HG03439 (cell line): Measurements from ENCODE around the gene USP22.
"Not testable (repeated sequence)": the region's sequence is repeated elsewhere in the genome, so short reads cannot be mapped to it uniquely, and the experiment has no call there.

Source experiments
- ATAC-seq: cut with Tn5 transposase; IDR thresholded peaks from one replicate; pipeline ENCODE4 v1.9.1; 2021; ENCODE audit warnings: mild to moderate bottlenecking, moderate library complexity; ENCODE audit not compliant: unreplicated experiment

USP22 gene

DNA sequence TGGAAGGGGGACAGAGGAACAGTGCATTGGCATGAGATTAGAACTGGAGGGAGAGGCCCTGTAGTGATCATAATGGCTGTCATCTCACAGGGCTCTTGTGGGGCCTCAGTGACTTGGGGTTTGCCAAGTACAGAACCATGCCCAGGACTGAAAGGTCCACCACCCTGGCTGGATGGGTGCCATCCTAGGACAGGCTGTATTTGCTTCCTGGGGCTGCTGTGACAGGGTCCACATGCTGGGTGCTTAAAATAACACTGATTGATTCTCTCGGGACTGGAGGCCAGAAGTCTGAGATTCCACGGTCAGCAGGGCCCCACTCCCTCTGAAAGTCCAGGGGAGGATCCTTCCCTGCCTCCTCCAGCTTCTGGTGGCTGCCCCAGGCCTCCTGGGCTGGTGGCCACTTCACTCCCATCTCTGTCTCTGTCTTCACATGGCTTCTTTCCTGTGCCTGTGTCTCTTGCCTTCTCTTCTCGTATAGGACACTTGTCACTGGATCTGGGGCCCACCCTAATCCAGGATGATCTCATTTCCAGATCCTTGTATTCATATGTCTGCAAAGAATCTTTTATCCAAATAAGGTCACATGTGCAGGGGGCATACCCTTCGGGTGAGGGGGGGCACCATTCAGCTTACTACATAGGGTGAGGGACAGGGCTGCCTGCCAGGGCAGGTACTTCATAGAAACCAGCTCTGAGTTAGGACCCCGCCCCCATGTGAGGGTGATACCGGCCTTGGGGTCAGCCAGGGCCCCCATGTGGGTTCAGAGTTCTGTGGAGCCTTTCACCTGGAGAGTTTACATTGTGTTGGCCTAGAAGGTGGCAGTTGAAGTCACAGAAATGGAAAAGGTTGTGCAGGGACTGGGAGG lies 52.6 kb downstream of the USP22 start:
- ATAC-seq: no peak

DNA sequence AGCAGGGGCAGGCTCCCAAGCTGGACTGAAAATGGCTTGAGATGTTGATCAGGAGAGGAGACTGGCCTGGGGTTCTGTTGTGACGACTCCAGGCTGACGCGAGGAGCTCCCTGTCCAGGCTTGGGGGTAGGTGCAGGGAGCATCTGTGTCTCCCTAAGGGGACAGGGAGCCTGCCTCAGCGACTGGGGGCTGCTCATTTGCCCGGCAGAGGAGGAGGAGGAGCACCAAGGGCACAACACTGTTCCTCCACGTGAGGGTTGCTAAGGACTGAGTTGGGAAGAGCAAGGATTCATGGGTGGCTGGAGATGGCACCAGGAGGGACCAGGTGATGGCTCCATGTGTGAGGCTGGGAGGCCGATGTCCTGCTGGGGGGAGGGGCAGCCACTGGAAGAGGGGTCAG lies 53.3 kb downstream of the USP22 start:
- no peak for ATAC-seq

- no peak for ATAC-seq
Observed at GRCh38 chr17:20988896-20989295, 53.9 kb downstream of the USP22 start.

DNA sequence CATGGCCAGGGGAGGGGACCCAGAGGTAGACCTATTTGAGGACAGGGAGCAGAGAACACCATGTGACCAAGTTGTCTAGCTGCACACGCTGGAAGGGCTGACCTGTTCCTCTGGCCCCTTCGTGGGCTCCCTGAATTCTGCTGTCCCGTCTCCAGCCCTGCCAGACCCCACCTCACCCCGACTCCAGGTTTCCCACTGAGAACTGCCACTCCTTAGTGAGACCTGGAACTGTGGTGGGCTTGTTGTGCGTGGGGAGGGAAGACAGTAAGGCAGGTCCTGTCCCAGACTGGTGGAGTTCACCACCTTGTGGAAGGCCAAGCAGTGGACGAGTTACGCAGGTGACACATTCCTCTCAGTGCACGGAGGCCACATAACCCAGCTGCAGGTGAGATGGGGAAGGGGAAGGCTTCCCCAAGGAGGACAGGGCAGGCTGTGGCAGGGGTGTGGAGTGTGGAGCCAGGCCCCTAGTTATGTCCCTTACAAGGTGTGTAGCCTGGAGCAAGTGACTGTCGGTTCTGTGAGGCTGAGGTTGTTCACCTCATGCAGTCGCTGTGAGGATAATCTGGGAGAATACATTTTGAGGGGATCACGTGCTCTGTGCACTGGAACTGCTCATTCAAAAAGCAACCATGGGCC lies 54.7 kb downstream of the USP22 start:
- ATAC-seq: no peak

- ATAC-seq: no peak
Observed at GRCh38 chr17:20987511-20987910, 55.3 kb downstream of the USP22 start.

GRCh38 chr17:20986767-20987510 lies 55.9 kb downstream of the USP22 start:
- ATAC-seq: no peak

- ATAC-seq: no peak
Observed at GRCh38 chr17:20983359-20983637, 59.5 kb downstream of the USP22 start.

DNA sequence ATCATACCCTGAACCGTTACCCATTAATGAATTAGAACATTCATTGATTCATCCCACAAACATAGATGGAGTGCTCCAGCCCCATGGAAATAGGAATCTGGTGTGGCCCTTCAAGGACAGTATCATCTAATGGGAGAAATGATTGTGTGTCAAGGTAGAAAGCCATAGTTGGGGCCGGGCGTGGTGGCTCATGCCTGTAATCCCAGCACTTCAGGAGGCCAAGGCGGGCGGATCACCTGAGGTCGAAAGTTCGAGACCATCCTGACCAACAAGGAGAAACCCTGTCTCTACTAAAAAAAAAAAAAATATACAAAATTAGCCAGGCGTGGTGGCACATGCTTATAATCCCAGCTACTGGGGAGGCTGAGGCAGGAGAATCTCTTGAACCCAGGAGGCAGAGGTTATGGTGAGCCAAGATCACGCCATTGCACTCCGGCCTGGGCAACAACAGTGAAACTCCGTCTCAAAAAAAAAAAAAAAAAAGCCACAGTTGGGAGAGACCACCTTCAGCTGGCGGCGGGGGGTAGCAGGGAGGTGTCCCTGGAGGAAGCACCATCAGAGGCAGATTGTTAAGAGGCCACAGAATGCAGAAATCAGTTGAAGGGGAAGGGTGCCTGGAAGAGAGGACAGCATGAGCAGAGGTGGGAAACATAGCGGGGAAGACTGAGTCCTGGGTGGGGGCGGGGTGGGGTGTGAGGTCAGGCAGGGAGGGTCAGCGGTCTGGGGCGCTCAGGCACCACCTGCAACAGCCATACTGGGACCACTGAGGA lies 60.0 kb downstream of the USP22 start:
- ATAC-seq: no peak

GRCh38 chr17:20981046-20981920 lies 61.5 kb downstream of the USP22 start:
- no peak for ATAC-seq

DNA sequence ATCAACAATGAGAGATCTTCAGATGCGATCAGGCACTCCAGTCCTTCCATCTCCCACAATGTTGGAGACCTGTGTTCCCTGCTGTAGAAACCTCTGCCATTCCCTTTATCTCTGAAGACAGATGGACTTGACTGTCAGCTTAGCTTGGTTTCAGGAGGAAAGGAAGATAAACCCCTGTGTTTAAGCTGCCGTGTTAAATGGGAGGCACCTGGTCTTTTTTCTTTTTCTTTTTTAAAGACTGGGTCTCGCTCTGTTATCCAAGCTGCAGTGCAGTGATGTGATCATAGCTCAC lies 63.1 kb downstream of the USP22 start:
- no peak for ATAC-seq

DNA sequence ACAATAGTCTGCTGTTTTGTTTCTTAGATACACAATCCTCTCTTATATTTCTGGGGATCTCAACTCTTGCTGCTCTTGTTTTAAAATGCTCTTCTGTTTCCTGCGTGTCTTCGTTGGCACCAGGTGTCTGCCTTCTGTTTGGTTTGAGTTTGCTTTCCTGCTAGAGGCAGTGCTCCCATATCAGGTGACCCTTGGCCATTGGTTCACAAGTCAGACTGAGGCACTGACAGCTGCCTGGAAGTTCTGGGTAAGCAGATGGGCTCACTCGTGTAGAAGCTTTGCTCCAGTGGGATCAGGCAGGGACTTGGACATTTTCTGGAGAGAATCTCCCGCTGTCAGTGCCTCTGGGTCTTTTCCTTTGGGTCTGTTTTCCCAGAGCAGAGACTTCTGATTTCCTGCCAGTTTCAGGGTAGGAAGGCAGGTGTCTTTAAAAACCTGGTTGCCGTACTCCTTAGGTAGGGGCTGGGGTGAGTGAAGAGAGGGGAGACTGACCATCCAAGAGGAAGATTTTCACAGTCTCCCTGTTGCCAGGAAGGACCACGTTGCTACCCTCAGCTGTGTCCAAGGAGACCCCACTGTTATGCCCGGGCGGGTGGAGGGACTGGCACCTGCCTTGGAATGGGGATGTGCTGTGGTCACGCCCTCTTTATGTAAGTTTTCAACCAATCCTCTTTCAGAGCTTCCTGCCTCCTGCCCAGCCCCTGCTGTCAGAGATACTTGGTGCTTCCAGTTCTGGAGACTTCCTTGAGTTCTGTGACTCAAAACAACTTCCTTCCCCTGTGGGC lies 63.6 kb downstream of the USP22 start:
- not testable (repeated sequence) for ATAC-seq

DNA sequence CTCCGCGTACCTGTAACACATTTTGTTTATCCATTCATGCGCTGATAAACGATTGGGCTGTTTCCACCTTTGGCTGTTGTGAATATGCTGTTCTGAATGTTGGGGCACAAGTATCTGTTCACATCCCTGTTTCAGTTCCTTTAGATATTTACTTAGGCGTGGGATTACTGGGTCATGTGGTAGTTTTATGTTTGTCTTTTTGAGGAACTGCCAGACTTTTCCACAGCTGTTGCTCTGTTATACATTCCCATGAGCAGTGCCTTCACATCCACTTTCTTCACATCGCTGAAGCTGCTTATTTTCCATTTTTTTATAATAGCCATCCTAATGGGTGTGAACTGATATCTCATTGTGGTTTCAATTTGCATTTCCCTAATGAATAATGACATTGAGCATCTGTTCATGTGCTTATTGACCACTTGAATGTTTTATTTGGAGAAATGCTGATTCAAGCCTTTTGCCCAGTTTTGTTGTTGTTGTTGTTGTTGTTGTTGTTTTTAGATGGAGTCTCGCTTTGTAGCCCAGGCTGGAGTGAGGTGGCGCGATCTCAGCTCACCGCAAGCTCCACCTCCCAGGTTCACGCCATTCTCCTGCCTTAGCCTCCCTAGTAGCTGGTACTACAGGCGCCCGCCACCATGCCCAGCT lies 65.1 kb downstream of the USP22 start:
- not testable (repeated sequence) for ATAC-seq

DNA sequence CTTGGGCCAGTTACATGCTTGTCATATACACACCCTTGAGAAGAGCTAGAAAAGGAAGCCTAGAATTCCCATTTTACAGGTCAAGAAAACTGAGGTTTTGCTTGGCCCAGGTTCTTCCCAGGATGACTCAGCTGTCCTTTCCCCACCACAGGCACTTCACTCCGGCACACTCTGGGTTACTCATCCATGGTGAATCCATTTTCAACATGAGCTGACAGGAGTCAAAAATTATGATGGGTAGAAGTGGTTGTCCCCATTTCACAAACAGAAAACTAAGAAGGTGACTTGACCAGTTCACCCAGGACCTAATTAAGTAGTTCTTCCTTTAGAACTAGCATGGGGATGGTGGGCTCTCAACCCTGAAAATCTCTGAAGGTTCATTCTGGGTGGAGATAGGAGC lies 67.2 kb downstream of the USP22 start:
- ATAC-seq: no peak

- no peak for ATAC-seq
Observed at GRCh38 chr17:20970329-20970728, 72.5 kb downstream of the USP22 start.

- no peak for ATAC-seq
Observed at GRCh38 chr17:20968913-20969616, 73.7 kb downstream of the USP22 start.

DNA sequence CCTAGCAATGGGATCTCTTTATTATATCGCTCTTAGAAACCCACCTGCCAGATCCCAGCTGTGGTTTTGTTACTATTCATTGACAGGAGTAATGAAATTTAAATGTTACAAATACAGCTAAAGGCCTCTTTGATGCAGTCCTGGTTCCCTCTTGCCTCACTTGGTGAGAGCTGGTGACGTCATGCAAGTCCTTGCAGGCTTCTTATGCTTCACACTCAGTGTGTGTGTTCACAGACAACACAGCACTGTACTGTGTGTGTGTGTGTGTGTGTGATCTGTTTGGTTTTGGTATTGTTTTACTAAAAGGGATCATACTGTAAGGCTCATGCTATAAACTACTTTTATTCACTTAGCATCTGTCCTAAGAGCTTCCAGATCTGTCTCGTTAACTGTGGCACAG lies 75.0 kb downstream of the USP22 start:
- ATAC-seq: no peak

- no peak for ATAC-seq
Observed at GRCh38 chr17:20966870-20967269, 75.9 kb downstream of the USP22 start.

- ATAC-seq: no peak
Observed at GRCh38 chr17:20965492-20965891, 77.3 kb downstream of the USP22 start.

- no peak for ATAC-seq
Observed at GRCh38 chr17:20961586-20961985, 81.2 kb downstream of the USP22 start.
